HCT116 (cell line): ENCODE data around the gene PEAK1. TPM values are rescaled to one million over a fixed set of nuclear protein-coding genes. Genes with fewer than 3 reads are reported as not detected.

Experiments used
- ATAC-seq: fragments of 200-7000 bp; cut with Tn5 transposase; 2 replicates; pipeline ENCODE4 v1.9.1; 2020; ENCODE audit warnings: mild to moderate bottlenecking, moderate library complexity
- BruUV-seq: library from RNA; stranded (reverse); fragments of 400-500 nt; replicated peaks from 2 replicates; lab custom pipeline; 2021; lab: Mats Ljungman, UMichigan
- CTCF ChIA-PET: fragments of 300-600 bp; sonication (Branson Sonifier 250); formaldehyde crosslinking; loops from one replicate; lab custom pipeline; 2021; ENCODE audit warnings: antibody characterized with exemption; lab: Charles Lee
- POLR2A ChIA-PET: fragments of 300-600, 350-600 bp; sonication (Branson Sonifier 250); formaldehyde crosslinking; loops from one replicate; lab custom pipeline; 2021; ENCODE audit warnings: antibody characterized with exemption; lab: Charles Lee
- RAD21 ChIA-PET, 2 experiments: fragments of 300-600 bp; sonication (Branson Sonifier 250); formaldehyde crosslinking; loops; one replicate each; lab custom pipeline; 2023; ENCODE audit warnings: low total read pairs in 2 of 2; ENCODE audit not compliant: uncharacterized antibody in 2 of 2, unreplicated experiment in 2 of 2, low non-redundant PET in 1 of 2; lab: Charles Lee
- DNase-seq: peaks from one replicate; pipeline ENCODE4 v3.0.0-alpha.2; 2010; ENCODE audit warnings: low read depth, low spot score
- H2AFZ ChIP-seq: fragments of 200-600 bp; shearing (Covaris generic), sonication (generic); 2 replicates; pipeline ENCODE4 v1.6.1; 2017; ENCODE audit warnings: low read depth, mixed run types, mixed read lengths, antibody characterized with exemption, low read length; ENCODE audit not compliant: poor library complexity, severe bottlenecking
- H3K27ac ChIP-seq: 2 replicates; pipeline ENCODE4 v1.5.1; 2012; ENCODE audit warnings: low read depth, low read length
- H3K27me3 ChIP-seq: fragments of 200-600 bp; sonication (generic); 2 replicates; pipeline ENCODE4 v1.6.1; 2016; ENCODE audit warnings: mixed run types, low read length, mixed read lengths; ENCODE audit not compliant: insufficient read depth
- H3K36me3 ChIP-seq, 2 experiments: fragments of 200-500 bp in 1 of 2; fragments of 200-600 bp in 1 of 2; sonication (Bioruptor generic) in 1 of 2; sonication (generic) in 1 of 2; 2 replicates each; pipeline versions ENCODE4 v1.5.1 to v1.6.1; 2014 to 2016; ENCODE audit warnings: low read length in 2 of 2, inconsistent platforms in 1 of 2, mixed read lengths in 1 of 2, mixed run types in 1 of 2; ENCODE audit not compliant: insufficient read depth in 2 of 2, control insufficient read depth in 1 of 2
- H3K4me1 ChIP-seq, 2 experiments: fragments of 200-600 bp in 1 of 2; sonication (generic) in 1 of 2; 2 replicates each; pipeline versions ENCODE4 v1.5.1 to v1.6.1; 2012 to 2017; ENCODE audit warnings: low read length in 2 of 2, inconsistent platforms in 1 of 2, mild to moderate bottlenecking in 1 of 2, mixed read lengths in 1 of 2, mixed run types in 1 of 2, moderate library complexity in 1 of 2; ENCODE audit not compliant: insufficient read depth in 2 of 2, control insufficient read depth in 1 of 2
- H3K4me2 ChIP-seq: fragments of 200-600 bp; sonication (generic); 2 replicates; pipeline ENCODE4 v1.6.1; 2017; ENCODE audit warnings: mixed run types, low read length, mixed read lengths
- H3K4me3 ChIP-seq, 2 experiments: fragments of 200-600 bp in 1 of 2; sonication (generic) in 1 of 2; replicated peaks in 1 of 2; 2 replicates each; pipeline ENCODE4 v1.5.1; 2011 to 2016; ENCODE audit warnings: low read length in 2 of 2, control low read depth in 1 of 2, low read depth in 1 of 2, mild to moderate bottlenecking in 1 of 2, mixed read lengths in 1 of 2, mixed run types in 1 of 2
- H3K79me2 ChIP-seq: fragments of 200-600 bp; sonication (generic); 2 replicates; pipeline ENCODE4 v1.6.1; 2017; ENCODE audit warnings: mild to moderate bottlenecking, mixed run types, low read length, moderate library complexity, mixed read lengths; ENCODE audit not compliant: insufficient read depth
- H3K9ac ChIP-seq: fragments of 200-600 bp; sonication (generic); 2 replicates; pipeline ENCODE4 v1.6.1; 2016; ENCODE audit warnings: low read length, mixed read lengths
- H3K9me2 ChIP-seq: fragments of 200-600 bp; sonication (generic), shearing (Covaris generic); 2 replicates; pipeline ENCODE4 v1.6.1; 2017; ENCODE audit warnings: mixed run types, mild to moderate bottlenecking, moderate library complexity; ENCODE audit not compliant: insufficient read depth
- H3K9me3 ChIP-seq, 2 experiments: fragments of 200-500 bp in 1 of 2; fragments of 200-600 bp in 1 of 2; sonication (Bioruptor generic) in 1 of 2; sonication (generic) in 1 of 2; 2 replicates each; pipeline ENCODE4 v1.6.1; 2014 to 2017; ENCODE audit warnings: low read length in 2 of 2, mixed read lengths in 2 of 2, inconsistent platforms in 1 of 2, low read depth in 1 of 2, mild to moderate bottlenecking in 1 of 2, mixed run types in 1 of 2, moderate library complexity in 1 of 2; ENCODE audit not compliant: control insufficient read depth in 1 of 2, insufficient read depth in 1 of 2
- H4K20me1 ChIP-seq: fragments of 200-600 bp; sonication (generic), shearing (Covaris generic); 2 replicates; pipeline ENCODE4 v1.6.1; 2017; ENCODE audit warnings: mixed run types, mild to moderate bottlenecking, moderate library complexity; ENCODE audit not compliant: insufficient read depth
- CBX3 ChIP-seq: IDR thresholded peaks from 2 replicates; pipeline ENCODE4 v1.6.1; 2012; ENCODE audit warnings: low read depth
- CTCF ChIP-seq, 3 experiments: fragments of 200-600 bp in 1 of 3; sonication (generic) in 1 of 3; IDR thresholded peaks in 2 of 3; conservative IDR thresholded peaks in 1 of 3; 2 replicates each; pipeline ENCODE4 v1.5.1; 2012 to 2017; ENCODE audit warnings: low read depth in 2 of 3, low read length in 2 of 3, antibody characterized with exemption in 1 of 3, borderline replicate concordance in 1 of 3, control low read depth in 1 of 3, mild to moderate bottlenecking in 1 of 3, mixed read lengths in 1 of 3, mixed run types in 1 of 3, moderate library complexity in 1 of 3; ENCODE audit not compliant: insufficient read depth in 1 of 3
- EGR1 ChIP-seq: IDR thresholded peaks from 2 replicates; pipeline ENCODE4 v1.6.1; 2012; ENCODE audit warnings: low read depth
- ELF1 ChIP-seq: IDR thresholded peaks from 2 replicates; pipeline ENCODE4 v1.6.1; 2012; ENCODE audit warnings: low read depth, borderline replicate concordance
- EZH2 ChIP-seq: fragments of 200-600 bp; sonication (generic); IDR thresholded peaks from 2 replicates; pipeline ENCODE4 v1.6.1; 2017; ENCODE audit warnings: antibody characterized with exemption, mixed run types
- EZH2phosphoT487 ChIP-seq: fragments of 200-600 bp; IDR thresholded peaks from 2 replicates; pipeline ENCODE4 v1.6.1; 2018; ENCODE audit warnings: antibody characterized with exemption, borderline replicate concordance
- FOSL1 ChIP-seq: IDR thresholded peaks from 2 replicates; pipeline ENCODE4 v1.6.1; 2012; ENCODE audit warnings: low read depth
- POLR2A ChIP-seq: IDR thresholded peaks from 2 replicates; pipeline ENCODE4 v1.7.0; 2011; ENCODE audit warnings: borderline replicate concordance; ENCODE audit not compliant: insufficient read depth, insufficient read length; ENCODE audit errors: extremely low read depth
- RAD21 ChIP-seq: IDR thresholded peaks from 2 replicates; pipeline ENCODE4 v1.6.1; 2012; ENCODE audit warnings: low read depth, mild to moderate bottlenecking
- REST ChIP-seq: IDR thresholded peaks from 2 replicates; pipeline ENCODE4 v1.6.1; 2012; ENCODE audit warnings: low read depth
- SIN3A ChIP-seq: IDR thresholded peaks from 2 replicates; pipeline ENCODE4 v1.6.1; 2012; ENCODE audit warnings: low read depth
- SP1 ChIP-seq: IDR thresholded peaks from 2 replicates; pipeline ENCODE4 v1.6.1; 2012; ENCODE audit warnings: low read depth
- SRF ChIP-seq: IDR thresholded peaks from 2 replicates; pipeline ENCODE4 v1.6.1; 2012; ENCODE audit warnings: low read depth
- TCF7L2 ChIP-seq: IDR thresholded peaks from 2 replicates; pipeline ENCODE4 v1.7.0; 2011; ENCODE audit warnings: borderline replicate concordance, inconsistent platforms; ENCODE audit not compliant: insufficient read depth, insufficient read length; ENCODE audit errors: extremely low read depth
- ZNF274 ChIP-seq: fragments of 200-500 bp; sonication (Bioruptor generic); IDR thresholded peaks from 2 replicates; pipeline ENCODE4 v1.6.1; 2014; ENCODE audit warnings: mild to moderate bottlenecking, low read depth, low read length, inconsistent platforms
- intact Hi-C: fragments of 100-400 bp; cut with micrococcal nuclease; formaldehyde crosslinking; loops from 2 replicates; pipeline ENCODE4 v1.10.0; 2022
- total RNA-seq: library from RNA; stranded (reverse); gene quantifications from one replicate; pipeline ENCODE4 v1.2.1, GENCODE V29; 2021; ENCODE audit not compliant: unreplicated experiment
- TF ChIP-seq, protein P1 (sequence below): IDR thresholded peaks from 2 replicates; pipeline ENCODE4 v1.6.1; 2012
- TF ChIP-seq, protein P2 (sequence below): IDR thresholded peaks from 2 replicates; pipeline ENCODE4 v1.6.1; 2011; ENCODE audit warnings: mild to moderate bottlenecking, low read length, moderate library complexity; ENCODE audit not compliant: insufficient replicate concordance; ENCODE audit errors: extremely low read depth

The PEAK1 gene
- total RNA-seq, 1 experiment from 2014 or later, result 23.4 TPM

GRCh38 chr15:77411619-77411976, 8.3 kb downstream of the PEAK1 start (continued):
- TF ChIP-seq EZH2phosphoT487, result no peak
- no peak for TF ChIP-seq TCF7L2
- no peak for TF ChIP-seq POLR2A
- TF ChIP-seq SP1, result no peak
- no peak for TF ChIP-seq SRF
- TF ChIP-seq, protein P1, sequence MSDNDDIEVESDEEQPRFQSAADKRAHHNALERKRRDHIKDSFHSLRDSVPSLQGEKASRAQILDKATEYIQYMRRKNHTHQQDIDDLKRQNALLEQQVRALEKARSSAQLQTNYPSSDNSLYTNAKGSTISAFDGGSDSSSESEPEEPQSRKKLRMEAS, result no peak
- no peak for TF ChIP-seq CBX3
- TF ChIP-seq RAD21, result no peak
- TF ChIP-seq SIN3A, result no peak
- TF ChIP-seq ZNF274, result no peak
- TF ChIP-seq CTCF (IDR thresholded peaks at IDR 0.05 in 2 of 3, conservative IDR thresholded peaks at IDR 0.05 in 1 of 3; ENCODE audit: borderline replicate concordance in 1 of 3, insufficient read depth in 1 of 3, low read depth in 2 of 3, low read length in 2 of 3), result no peak
- no peak for TF ChIP-seq FOSL1

DNA sequence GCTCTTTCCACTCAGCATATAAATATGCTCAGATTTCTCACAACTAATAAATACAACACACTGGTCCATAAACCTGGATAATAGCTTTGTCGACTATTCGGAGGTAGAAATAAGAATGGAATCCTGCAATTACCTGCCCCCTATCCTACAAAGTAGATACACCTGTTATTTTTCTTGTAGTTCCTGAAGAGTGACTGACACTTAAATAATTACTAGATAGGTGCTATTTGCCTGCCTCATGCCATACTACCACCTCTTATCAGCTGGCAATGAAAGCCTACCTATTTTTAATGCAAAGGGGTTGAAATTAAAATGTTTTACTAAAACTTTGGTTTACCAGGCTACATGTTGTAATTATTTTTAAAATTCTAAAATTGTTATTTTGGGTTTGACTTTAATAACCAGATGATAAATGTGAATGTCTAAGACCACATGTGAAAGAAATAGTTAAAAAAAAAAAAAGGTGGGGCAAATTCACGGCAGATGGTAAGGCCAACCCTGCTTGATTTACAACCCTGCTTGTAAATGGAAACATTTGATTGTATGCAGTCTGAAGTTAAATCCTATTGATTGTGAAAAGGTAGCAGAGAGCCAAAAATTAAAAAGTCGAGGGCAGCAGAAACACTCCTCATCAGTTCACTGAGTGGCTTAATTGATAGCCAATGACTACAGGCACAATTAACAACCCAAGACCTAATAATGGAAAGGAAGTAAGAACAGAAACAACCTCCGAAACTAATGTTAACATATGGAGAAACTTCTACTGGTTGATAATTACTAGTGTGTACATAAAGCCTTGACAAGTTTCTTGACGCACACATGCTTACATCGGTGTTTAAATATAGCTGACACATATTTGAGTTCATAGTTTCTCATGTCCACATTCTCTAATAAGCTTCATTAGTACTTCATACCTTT, 8.9 kb downstream of the PEAK1 start:
- Histone ChIP-seq H3K4me2 (no peak overlapping the region), H3K27ac (no peak overlapping the region), H3K9me3 (no peaks in the 10 kb centered on the region), H3K36me3 (no peaks in the 10 kb centered on the region), H3K79me2 (peaks cover 13% of the 10 kb centered on the region), H3K4me3 (no peak overlapping the region), H3K27me3 (no peaks in the 10 kb centered on the region), H3K9me2 (no peaks in the 10 kb centered on the region), H2AFZ (no peak overlapping the region), H3K4me1 (peaks cover 0 to 2% of the 10 kb centered on the region in 2 experiments; a peak in 1 of 4 replicates), H3K9ac (no peak overlapping the region), H4K20me1 (no peaks in the 10 kb centered on the region)
- ChIA-PET CTCF (no interaction called here), POLR2A (no interaction called here), RAD21 (no interaction called here)
- DNase-seq (no peak), ATAC-seq (no peak)
- BruUV-seq, result no TSS peak
- intact Hi-C loops, result no loop called here
- TF ChIP-seq TCF7L2 (no peak), EZH2 (no peak), SRF (no peak), EGR1 (no peak), ELF1 (no peak), EZH2phosphoT487 (no peak), RAD21 (no peak), REST (no peak)
- TF ChIP-seq, protein P2, sequence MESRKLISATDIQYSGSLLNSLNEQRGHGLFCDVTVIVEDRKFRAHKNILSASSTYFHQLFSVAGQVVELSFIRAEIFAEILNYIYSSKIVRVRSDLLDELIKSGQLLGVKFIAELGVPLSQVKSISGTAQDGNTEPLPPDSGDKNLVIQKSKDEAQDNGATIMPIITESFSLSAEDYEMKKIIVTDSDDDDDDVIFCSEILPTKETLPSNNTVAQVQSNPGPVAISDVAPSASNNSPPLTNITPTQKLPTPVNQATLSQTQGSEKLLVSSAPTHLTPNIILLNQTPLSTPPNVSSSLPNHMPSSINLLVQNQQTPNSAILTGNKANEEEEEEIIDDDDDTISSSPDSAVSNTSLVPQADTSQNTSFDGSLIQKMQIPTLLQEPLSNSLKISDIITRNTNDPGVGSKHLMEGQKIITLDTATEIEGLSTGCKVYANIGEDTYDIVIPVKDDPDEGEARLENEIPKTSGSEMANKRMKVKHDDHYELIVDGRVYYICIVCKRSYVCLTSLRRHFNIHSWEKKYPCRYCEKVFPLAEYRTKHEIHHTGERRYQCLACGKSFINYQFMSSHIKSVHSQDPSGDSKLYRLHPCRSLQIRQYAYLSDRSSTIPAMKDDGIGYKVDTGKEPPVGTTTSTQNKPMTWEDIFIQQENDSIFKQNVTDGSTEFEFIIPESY, result no peak
